ENCODE measurements around the gene STX18.

Gene STX18

DNA sequence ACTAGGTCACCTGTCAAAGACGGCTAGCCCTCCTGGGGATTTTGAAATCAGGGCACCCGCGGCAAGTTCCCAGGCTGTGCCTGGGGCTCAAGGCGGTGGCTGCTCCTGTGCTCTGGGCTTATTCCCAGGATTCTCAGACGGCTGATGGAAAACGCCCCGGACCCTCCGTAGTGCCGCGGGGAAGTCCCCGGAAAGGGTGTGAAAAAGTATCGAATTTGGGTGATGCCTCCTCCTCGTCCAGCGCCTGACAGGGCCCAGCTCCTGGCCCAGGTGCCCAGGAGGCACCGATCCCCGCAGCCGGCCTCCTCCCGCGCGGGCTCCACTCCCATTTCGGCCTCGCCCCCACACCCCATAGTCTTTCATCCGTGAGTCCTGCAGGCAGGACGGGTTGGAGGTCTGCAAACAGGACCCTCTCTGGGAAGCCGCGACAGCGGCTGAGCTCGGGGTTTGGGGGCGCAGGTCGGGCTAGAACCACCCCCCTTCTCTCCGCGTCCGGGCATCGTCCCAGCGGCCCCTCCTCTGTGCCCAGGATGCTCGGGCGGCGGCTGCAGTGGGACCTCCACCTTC, 156.0 kb downstream of the STX18 start:
- TF ChIP-seq, protein P1, sequence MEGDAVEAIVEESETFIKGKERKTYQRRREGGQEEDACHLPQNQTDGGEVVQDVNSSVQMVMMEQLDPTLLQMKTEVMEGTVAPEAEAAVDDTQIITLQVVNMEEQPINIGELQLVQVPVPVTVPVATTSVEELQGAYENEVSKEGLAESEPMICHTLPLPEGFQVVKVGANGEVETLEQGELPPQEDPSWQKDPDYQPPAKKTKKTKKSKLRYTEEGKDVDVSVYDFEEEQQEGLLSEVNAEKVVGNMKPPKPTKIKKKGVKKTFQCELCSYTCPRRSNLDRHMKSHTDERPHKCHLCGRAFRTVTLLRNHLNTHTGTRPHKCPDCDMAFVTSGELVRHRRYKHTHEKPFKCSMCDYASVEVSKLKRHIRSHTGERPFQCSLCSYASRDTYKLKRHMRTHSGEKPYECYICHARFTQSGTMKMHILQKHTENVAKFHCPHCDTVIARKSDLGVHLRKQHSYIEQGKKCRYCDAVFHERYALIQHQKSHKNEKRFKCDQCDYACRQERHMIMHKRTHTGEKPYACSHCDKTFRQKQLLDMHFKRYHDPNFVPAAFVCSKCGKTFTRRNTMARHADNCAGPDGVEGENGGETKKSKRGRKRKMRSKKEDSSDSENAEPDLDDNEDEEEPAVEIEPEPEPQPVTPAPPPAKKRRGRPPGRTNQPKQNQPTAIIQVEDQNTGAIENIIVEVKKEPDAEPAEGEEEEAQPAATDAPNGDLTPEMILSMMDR (IDR thresholded peaks at IDR 0.05; ENCODE audit: low read depth, low read length): no peak
- in situ Hi-C loops (cut with HindIII; ENCODE audit: low sequenced_read_pairs): no loop called here
- DNase-seq (ENCODE audit: low read depth, low spot score): no peak
- H3K4me3 ChIP-seq (ENCODE audit: low read depth, low read length): peak overlapping the region; percentile 34

DNA sequence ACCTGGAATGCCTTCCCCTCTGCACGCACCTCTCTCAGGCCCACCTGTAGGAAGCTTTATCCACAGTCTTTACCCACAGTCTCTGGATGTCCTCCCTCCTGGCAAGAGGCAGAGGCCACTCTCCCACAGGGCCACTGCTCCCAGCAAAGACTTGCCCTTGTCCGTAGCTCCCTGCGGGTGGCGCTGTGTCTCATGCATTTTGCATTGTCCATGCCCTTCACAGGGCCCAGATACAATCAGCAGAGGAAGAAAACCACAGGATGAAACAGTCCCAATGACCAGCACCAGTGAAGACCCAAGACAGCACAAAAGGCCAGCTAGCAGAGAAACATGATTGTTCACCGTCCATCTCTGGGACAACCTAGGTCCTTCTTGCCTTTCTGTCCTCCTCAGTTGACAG, 157.0 kb downstream of the STX18 start:
- DNase-seq (ENCODE audit: low read depth, low spot score): no peak
- TF ChIP-seq, protein P1 (IDR thresholded peaks at IDR 0.05; ENCODE audit: low read depth, low read length): peak; percentile 37
- no peak overlapping the region for H3K4me3 ChIP-seq (ENCODE audit: low read depth, low read length)
- in situ Hi-C loops (cut with HindIII; ENCODE audit: low sequenced_read_pairs): no loop called here

DNA sequence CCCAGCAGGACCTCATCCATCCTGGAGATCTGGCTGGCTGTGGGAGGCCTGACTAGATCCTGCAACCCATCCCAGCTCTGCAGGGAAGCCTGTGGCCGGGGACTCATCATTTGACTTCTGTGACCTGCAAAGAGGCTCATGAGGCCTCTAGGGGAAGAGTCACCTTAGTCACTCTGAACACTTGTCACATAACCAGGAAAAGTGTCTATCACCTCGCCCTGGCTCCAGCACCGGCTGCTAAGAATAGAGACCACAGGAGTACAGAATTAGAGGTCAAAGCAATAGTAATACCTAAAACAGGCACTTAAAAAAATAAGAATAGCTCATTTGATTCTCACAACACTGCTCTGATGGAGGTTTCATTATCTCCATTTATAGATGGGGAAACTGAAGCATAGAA, 158.8 kb downstream of the STX18 start:
- no peak overlapping the region for H3K4me3 ChIP-seq (ENCODE audit: low read depth, low read length)
- in situ Hi-C loops (cut with HindIII; ENCODE audit: low sequenced_read_pairs): no loop called here
- no peak for DNase-seq (ENCODE audit: low read depth, low spot score)
- TF ChIP-seq, protein P1 (IDR thresholded peaks at IDR 0.05; ENCODE audit: low read depth, low read length): no peak

DNA sequence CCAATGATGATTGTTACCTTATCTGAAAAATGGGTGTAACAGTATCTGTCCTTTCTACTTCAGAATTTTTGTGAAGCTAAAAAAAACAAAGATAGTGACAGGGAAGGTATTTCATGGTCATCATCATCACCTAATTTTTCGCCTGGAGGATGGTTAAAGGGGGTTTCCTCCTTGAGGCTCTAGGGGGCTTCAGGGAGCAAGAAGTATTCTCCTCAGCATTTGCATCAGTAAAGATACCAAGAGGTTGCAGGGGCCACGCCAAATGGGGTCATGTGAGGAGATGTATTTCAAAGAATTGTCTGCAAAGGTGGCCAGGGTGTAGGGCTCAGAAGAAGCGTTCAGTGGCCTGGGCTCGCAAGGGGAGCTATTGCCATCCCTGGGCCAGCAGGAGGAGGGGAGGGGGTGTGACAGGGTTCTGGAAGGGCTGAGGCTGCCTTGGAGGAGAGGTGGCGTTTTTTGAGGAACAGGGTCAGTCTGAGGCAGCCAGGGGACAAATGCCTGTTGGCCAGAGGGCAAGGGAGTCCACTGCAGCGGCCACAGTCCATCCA, 162.2 kb downstream of the STX18 start:
- no peak overlapping the region for H3K4me3 ChIP-seq (ENCODE audit: low read depth, low read length)
- in situ Hi-C loops (cut with HindIII; ENCODE audit: low sequenced_read_pairs): no loop called here
- no peak for DNase-seq (ENCODE audit: low read depth, low spot score)
- TF ChIP-seq, protein P1 (IDR thresholded peaks at IDR 0.05; ENCODE audit: low read depth, low read length): no peak

DNA sequence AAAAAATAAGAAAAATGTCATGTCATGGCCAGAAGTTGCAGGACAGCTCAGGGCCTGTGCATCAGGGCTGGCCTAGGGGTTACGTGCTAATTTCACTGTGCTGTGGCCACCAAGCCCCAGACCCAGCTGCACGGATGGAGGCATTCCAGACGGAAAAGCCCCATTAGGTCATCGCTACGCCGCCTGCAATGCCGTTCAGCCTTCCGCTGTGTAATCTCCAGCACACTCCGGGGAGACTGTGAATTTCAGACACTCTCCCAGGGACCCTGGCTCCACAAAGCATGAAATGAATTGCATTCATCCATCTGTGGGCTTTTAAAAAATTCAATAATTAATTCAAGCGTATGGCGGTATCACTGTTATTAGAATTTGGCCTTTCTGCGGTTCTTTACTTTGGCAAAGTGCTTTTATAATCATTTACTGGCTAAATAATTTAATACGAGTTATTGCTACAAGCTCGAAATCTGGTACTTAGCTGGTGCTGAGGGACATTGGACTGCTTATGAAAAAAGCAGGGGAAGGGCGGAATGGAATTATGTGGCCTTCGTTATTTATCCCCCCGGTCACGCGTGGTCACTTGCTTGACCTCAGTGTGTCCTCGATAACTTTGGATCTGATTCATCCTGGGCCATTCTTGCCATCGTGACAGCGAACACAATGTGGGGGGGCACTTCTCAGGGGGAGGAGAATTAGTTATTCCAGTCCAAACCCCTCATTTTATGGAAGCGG, 164.0 kb downstream of the STX18 start:
- TF ChIP-seq, protein P1 (IDR thresholded peaks at IDR 0.05; ENCODE audit: low read depth, low read length): no peak
- H3K4me3 ChIP-seq (ENCODE audit: low read depth, low read length): no peak overlapping the region
- DNase-seq (ENCODE audit: low read depth, low spot score): no peak
- in situ Hi-C loops (cut with HindIII; ENCODE audit: low sequenced_read_pairs): no loop called here

DNA sequence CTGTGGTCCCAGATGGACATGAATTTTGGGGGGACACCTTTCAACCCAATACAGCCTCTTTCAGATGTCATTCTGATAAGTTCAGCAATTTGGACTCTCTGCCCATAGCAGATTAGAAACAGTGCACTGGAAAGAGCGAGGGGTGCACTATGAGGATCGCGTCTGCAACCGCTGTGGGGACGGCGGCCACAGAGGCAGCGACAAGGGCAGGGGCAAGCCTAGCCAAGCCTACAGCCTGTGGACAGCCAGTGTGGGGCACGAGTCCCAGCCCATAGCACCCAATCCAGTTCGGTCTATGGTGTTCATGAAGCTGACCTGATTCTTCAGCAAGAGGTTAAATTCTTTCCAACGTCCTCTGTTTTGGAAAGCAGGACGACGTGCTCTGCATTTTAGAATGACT, 164.7 kb downstream of the STX18 start:
- H3K4me3 ChIP-seq (ENCODE audit: low read depth, low read length): no peak overlapping the region
- in situ Hi-C loops (cut with HindIII; ENCODE audit: low sequenced_read_pairs): no loop called here
- TF ChIP-seq, protein P1 (IDR thresholded peaks at IDR 0.05; ENCODE audit: low read depth, low read length): no peak
- DNase-seq (ENCODE audit: low read depth, low spot score): no peak

Measured in astrocyte of the spinal cord (primary cell).